Measurements from ENCODE around the gene B3GNT9.

Gene B3GNT9

DNA sequence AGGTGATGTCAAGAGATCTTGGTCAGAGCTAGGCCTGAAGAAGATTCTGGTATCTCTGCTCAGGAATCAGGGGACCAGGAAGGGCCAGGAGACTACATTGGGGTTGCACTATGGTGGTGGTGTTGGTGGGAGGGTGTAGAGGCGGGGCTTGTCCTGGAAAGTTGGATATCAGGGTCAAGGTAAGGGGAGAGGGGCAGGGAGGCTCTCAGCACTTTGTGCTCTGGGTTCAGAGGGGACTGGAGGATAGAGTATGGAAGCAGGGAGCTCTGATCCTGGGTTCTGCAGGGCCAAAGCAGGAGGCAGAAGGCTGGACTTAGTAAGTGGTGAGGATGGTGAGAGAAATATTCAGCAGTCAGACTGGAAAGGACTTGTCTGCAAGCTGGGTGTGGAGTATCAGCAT is 22.5 kb upstream of the B3GNT9 start:
- H2BK120ac ChIP-seq (ENCODE audit: insufficient read depth, low read length, poor library complexity) = no peak overlapping the region
- no peak overlapping the region for H3K23ac ChIP-seq (ENCODE audit: low read length)
- peaks cover 1% of the 10 kb centered on the region for H3K79me2 ChIP-seq (ENCODE audit: control insufficient read depth, insufficient read depth, low read length, poor library complexity)
- no peak overlapping the region for H3K9ac ChIP-seq (ENCODE audit: low read length)
- no peak overlapping the region for H2AK5ac ChIP-seq (ENCODE audit: low read length)
- peaks cover 5% of the 10 kb centered on the region for H3K9me3 ChIP-seq (ENCODE audit: insufficient read depth, low read depth, low read length)
- H2AFZ ChIP-seq (ENCODE audit: insufficient read depth, low read length, poor library complexity) = no peak overlapping the region
- no peak overlapping the region for H3K27ac ChIP-seq (ENCODE audit: low read depth, low read length)
- no peak overlapping the region for H4K91ac ChIP-seq (ENCODE audit: low read depth, low read length)
- H3K27me3 ChIP-seq (ENCODE audit: insufficient read depth, low read length) = peaks cover 34% of the 10 kb centered on the region
- peaks cover 5% of the 10 kb centered on the region for H3K79me1 ChIP-seq (ENCODE audit: low read length)
- no peak for DNase-seq
- no peak overlapping the region for H3K4me3 ChIP-seq (ENCODE audit: low read depth, low read length)
- no peak overlapping the region for H4K12ac ChIP-seq (ENCODE audit: low read depth, low read length)
- H3K4ac ChIP-seq (ENCODE audit: low read depth, low read length) = no peak overlapping the region
- H2BK5ac ChIP-seq (ENCODE audit: low read depth, low read length, poor library complexity) = no peak overlapping the region
- peak overlapping the region; percentile 70 for H3K4me2 ChIP-seq (ENCODE audit: low read length)
- H3K36me3 ChIP-seq (ENCODE audit: control insufficient read depth in 1 of 2, insufficient read depth in 2 of 2, low read length in 2 of 2) = peaks cover 2 to 8% of the 10 kb centered on the region in 2 experiments
- no peak overlapping the region for H3K14ac ChIP-seq (ENCODE audit: low read length)
- H2BK12ac ChIP-seq (ENCODE audit: low read length) = no peak overlapping the region
- H4K8ac ChIP-seq (ENCODE audit: low read depth, low read length) = no peak overlapping the region
- peaks cover 21 to 33% of the 10 kb centered on the region in 2 experiments for H3K4me1 ChIP-seq (ENCODE audit: control insufficient read depth in 1 of 2, insufficient read depth in 2 of 2, low read length in 2 of 2)
- no peak overlapping the region for H3K18ac ChIP-seq (ENCODE audit: low read length)
- whole genome bisulfite sequencing (ENCODE audit: extremely low coverage, insufficient coverage, insufficient read length) = no CpG with 5 or more reads among the region's 1 CpG

DNA sequence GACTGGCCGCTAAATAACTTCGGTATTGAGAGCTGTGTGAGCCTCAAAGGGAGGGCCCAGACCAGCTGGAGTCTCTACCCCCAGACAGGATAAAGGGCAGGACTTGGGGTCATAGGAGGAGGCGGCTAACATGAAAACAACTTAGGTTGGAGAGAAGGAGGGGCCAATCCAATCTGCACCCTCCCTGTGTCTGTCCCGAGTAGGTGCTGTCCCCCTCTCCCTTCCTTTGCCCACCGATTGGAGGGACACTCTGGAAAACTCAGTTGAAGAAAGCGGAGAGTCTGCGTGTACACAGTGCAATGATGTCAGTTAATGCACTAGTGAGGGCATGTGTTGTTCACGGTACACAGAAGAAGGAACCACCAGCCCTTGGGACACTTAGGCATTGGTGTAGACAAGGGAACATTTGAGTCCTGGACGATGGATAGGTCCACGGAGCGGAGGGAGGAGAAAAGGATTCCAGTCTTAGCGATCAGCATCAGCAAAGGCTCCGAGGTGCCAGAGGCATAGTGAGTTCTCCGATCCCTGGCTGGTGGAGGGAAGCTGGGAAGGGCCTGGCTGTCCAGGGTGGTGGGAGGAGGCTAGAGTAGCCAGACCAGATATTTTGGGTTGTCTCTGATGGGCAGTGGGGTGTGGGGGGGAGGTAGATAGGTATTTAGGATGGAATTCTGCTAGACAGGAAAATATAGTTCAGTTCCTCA is 20.3 kb upstream of the B3GNT9 start:
- Histone ChIP-seq H3K14ac (ENCODE audit: low read length) (peak overlapping the region; percentile 43), H2BK120ac (ENCODE audit: insufficient read depth, low read length, poor library complexity) (no peak overlapping the region), H3K4me1 (ENCODE audit: control insufficient read depth in 1 of 2, insufficient read depth in 2 of 2, low read length in 2 of 2) (peaks cover 19 to 30% of the 10 kb centered on the region in 2 experiments), H3K9me3 (ENCODE audit: insufficient read depth, low read depth, low read length) (peaks cover 7% of the 10 kb centered on the region), H4K12ac (ENCODE audit: low read depth, low read length) (peak overlapping the region; percentile 55), H3K18ac (ENCODE audit: low read length) (peak overlapping the region; percentile 31), H3K79me1 (ENCODE audit: low read length) (peaks cover 5% of the 10 kb centered on the region), H4K91ac (ENCODE audit: low read depth, low read length) (peak overlapping the region; percentile 70), H3K4me2 (ENCODE audit: low read length) (peak overlapping the region; percentile 86), H3K4me3 (ENCODE audit: low read depth, low read length) (no peak overlapping the region), H2BK5ac (ENCODE audit: low read depth, low read length, poor library complexity) (peak overlapping the region; percentile 2), H2AK5ac (ENCODE audit: low read length) (no peak overlapping the region), H3K4ac (ENCODE audit: low read depth, low read length) (no peak overlapping the region), H2AFZ (ENCODE audit: insufficient read depth, low read length, poor library complexity) (peak overlapping the region; percentile 47), H3K23ac (ENCODE audit: low read length) (no peak overlapping the region), H3K36me3 (ENCODE audit: control insufficient read depth in 1 of 2, insufficient read depth in 2 of 2, low read length in 2 of 2) (peaks cover 0 to 3% of the 10 kb centered on the region in 2 experiments), H3K9ac (ENCODE audit: low read length) (peak overlapping the region; percentile 26), H3K27ac (ENCODE audit: low read depth, low read length) (no peak overlapping the region), H2BK12ac (ENCODE audit: low read length) (no peak overlapping the region), H3K27me3 (ENCODE audit: insufficient read depth, low read length) (peaks cover 54% of the 10 kb centered on the region), H4K8ac (ENCODE audit: low read depth, low read length) (peak overlapping the region; percentile 70), H3K79me2 (ENCODE audit: control insufficient read depth, insufficient read depth, low read length, poor library complexity) (peaks cover 1% of the 10 kb centered on the region)
- WGBS (ENCODE audit: extremely low coverage, insufficient coverage, insufficient read length) = no CpG with 5 or more reads among the region's 14 CpGs
- DNase-seq = peak in 1 of 2 donors; percentile 50

DNA sequence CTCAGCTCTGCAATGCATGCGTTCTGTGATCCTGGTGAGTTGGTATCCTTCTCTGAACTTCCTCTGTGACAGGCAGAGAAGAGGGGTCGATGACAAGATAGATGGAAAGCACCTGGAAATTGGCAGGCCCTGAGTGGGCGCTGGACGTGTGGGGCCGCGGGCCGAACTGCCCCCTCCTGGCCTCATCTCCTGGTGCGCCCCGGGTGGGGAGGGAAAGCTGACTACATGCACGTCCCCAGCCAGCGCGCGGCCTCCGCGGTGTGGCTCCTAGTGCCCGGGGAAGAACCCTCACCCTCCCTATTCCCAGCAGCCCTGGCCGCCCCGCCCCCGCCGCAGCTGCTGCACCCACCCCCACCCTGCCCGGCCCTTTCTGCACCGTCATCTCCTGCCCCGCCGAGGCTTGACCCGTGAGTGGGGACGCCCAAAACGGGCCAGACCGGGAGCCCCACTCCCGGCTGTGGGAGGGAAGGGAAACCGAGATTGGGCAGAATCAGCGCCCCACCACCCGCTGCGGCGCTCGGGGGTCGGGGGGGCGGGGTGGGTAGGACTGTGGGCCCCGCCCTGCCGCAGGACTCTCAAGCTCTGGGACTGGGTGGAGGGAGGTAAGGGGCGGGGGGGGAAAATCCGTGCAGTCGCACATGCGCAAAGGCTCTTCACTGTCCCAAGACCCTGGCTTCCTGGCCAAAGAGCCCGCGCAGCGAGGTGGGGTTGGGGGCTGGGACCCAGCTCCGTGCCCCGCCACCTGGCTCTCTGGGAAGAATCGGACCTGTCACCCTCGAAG is 19.6 kb upstream of the B3GNT9 start, which contains the start of gene NOL3:
Gene NOL3 (plus strand): TSS at position 371 of the 781 bp plus-strand sequence.
- Histone ChIP-seq H3K4ac (ENCODE audit: low read depth, low read length) (no peak within 1 kb of the TSS), H2AFZ (ENCODE audit: insufficient read depth, low read length, poor library complexity) (peak within 1 kb of the TSS; percentile 57), H3K9ac (ENCODE audit: low read length) (peak within 1 kb of the TSS; percentile 26), H3K79me2 (ENCODE audit: control insufficient read depth, insufficient read depth, low read length, poor library complexity) (peaks cover 1% of the 10 kb centered on the region), H4K91ac (ENCODE audit: low read depth, low read length) (peak within 1 kb of the TSS; percentile 70), H3K4me2 (ENCODE audit: low read length) (peak within 1 kb of the TSS; percentile 86), H3K18ac (ENCODE audit: low read length) (peak within 1 kb of the TSS; percentile 83), H3K79me1 (ENCODE audit: low read length) (peaks cover 5% of the 10 kb centered on the region), H2BK5ac (ENCODE audit: low read depth, low read length, poor library complexity) (peak within 1 kb of the TSS; percentile 66), H3K27ac (ENCODE audit: low read depth, low read length) (peak within 1 kb of the TSS; percentile 21), H3K4me1 (ENCODE audit: control insufficient read depth in 1 of 2, insufficient read depth in 2 of 2, low read length in 2 of 2) (peaks cover 19 to 30% of the 10 kb centered on the region in 2 experiments), H3K14ac (ENCODE audit: low read length) (peak within 1 kb of the TSS; percentile 80), H2BK12ac (ENCODE audit: low read length) (no peak within 1 kb of the TSS), H4K8ac (ENCODE audit: low read depth, low read length) (peak within 1 kb of the TSS; percentile 82), H4K12ac (ENCODE audit: low read depth, low read length) (peak within 1 kb of the TSS; percentile 70), H3K9me3 (ENCODE audit: insufficient read depth, low read depth, low read length) (peaks cover 4% of the 10 kb centered on the region), H3K36me3 (ENCODE audit: control insufficient read depth in 1 of 2, insufficient read depth in 2 of 2, low read length in 2 of 2) (no peaks in the 10 kb centered on the region), H2AK5ac (ENCODE audit: low read length) (no peak within 1 kb of the TSS), H3K4me3 (ENCODE audit: low read depth, low read length) (peak within 1 kb of the TSS; percentile 66), H2BK120ac (ENCODE audit: insufficient read depth, low read length, poor library complexity) (peak within 1 kb of the TSS; percentile 36), H3K27me3 (ENCODE audit: insufficient read depth, low read length) (peaks cover 59% of the 10 kb centered on the region), H3K23ac (ENCODE audit: low read length) (no peak within 1 kb of the TSS)
- peak; percentile 63 to 72 for DNase-seq
- no CpG with 5 or more reads among the region's 50 CpGs for WGBS (ENCODE audit: extremely low coverage, insufficient coverage, insufficient read length)

DNA sequence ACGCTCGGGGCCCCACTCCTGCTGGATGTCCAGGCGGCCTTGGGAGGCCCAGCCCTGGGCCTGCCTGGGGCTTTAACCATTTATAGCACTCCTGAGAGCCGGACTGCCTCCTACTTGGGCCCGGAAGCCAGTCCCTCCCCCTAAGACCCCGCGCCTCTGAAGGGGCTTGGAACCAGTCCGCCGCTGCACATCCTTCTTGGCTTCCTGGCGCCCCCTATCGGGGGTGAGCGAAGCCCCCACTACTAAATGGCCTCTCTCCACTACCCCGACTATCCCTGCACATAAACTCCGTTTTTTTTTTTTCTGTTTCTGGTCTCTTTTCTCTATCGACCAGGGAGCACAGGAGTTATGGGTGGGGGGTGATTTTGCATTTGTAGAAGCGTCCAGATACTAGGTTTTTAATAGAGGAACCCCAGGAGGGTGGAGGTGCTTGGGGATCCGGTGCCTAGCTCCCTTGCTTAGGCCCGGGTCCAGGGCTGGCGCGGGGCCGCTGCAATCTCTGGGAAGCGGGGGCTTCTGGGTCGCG is 18.9 kb upstream of the B3GNT9 start:
- H4K12ac ChIP-seq (ENCODE audit: low read depth, low read length) = peak overlapping the region; percentile 70
- H3K14ac ChIP-seq (ENCODE audit: low read length) = peak overlapping the region; percentile 80
- H3K27ac ChIP-seq (ENCODE audit: low read depth, low read length) = peak overlapping the region; percentile 21
- no peak overlapping the region for H3K9ac ChIP-seq (ENCODE audit: low read length)
- no peak overlapping the region for H3K4me3 ChIP-seq (ENCODE audit: low read depth, low read length)
- H2BK120ac ChIP-seq (ENCODE audit: insufficient read depth, low read length, poor library complexity) = peak overlapping the region; percentile 10
- peaks cover 19 to 28% of the 10 kb centered on the region in 2 experiments for H3K4me1 ChIP-seq (ENCODE audit: control insufficient read depth in 1 of 2, insufficient read depth in 2 of 2, low read length in 2 of 2)
- DNase-seq = peak in 1 of 2 donors; percentile 30
- peaks cover 4% of the 10 kb centered on the region for H3K9me3 ChIP-seq (ENCODE audit: insufficient read depth, low read depth, low read length)
- H4K8ac ChIP-seq (ENCODE audit: low read depth, low read length) = peak overlapping the region; percentile 82
- peaks cover 5% of the 10 kb centered on the region for H3K79me1 ChIP-seq (ENCODE audit: low read length)
- H3K36me3 ChIP-seq (ENCODE audit: control insufficient read depth in 1 of 2, insufficient read depth in 2 of 2, low read length in 2 of 2) = no peaks in the 10 kb centered on the region
- H3K23ac ChIP-seq (ENCODE audit: low read length) = no peak overlapping the region
- peak overlapping the region; percentile 55 for H4K91ac ChIP-seq (ENCODE audit: low read depth, low read length)
- H3K27me3 ChIP-seq (ENCODE audit: insufficient read depth, low read length) = peaks cover 63% of the 10 kb centered on the region
- H3K18ac ChIP-seq (ENCODE audit: low read length) = peak overlapping the region; percentile 83
- no peak overlapping the region for H2BK5ac ChIP-seq (ENCODE audit: low read depth, low read length, poor library complexity)
- peaks cover 1% of the 10 kb centered on the region for H3K79me2 ChIP-seq (ENCODE audit: control insufficient read depth, insufficient read depth, low read length, poor library complexity)
- H2AFZ ChIP-seq (ENCODE audit: insufficient read depth, low read length, poor library complexity) = peak overlapping the region; percentile 57
- H2AK5ac ChIP-seq (ENCODE audit: low read length) = no peak overlapping the region
- WGBS (ENCODE audit: extremely low coverage, insufficient coverage, insufficient read length) = no CpG with 5 or more reads among the region's 24 CpGs
- H3K4me2 ChIP-seq (ENCODE audit: low read length) = peak overlapping the region; percentile 86
- no peak overlapping the region for H2BK12ac ChIP-seq (ENCODE audit: low read length)
- no peak overlapping the region for H3K4ac ChIP-seq (ENCODE audit: low read depth, low read length)
